AG04450 (cell line): ENCODE measurements around the gene KNOP1. TPM values are rescaled to one million over a fixed set of nuclear protein-coding genes. Genes with fewer than 3 reads are reported as not detected.

Source experiments
- CTCF ChIA-PET: fragments of 300-600, 350-600 bp; formaldehyde crosslinking; extraction: SDS; loops from one replicate; lab custom pipeline; 2022; ENCODE audit warnings: antibody characterized with exemption, inconsistent platforms; lab: Charles Lee
- POLR2A ChIA-PET: fragments of 350-600 bp; formaldehyde crosslinking; extraction: SDS; loops from one replicate; lab custom pipeline; 2021; ENCODE audit warnings: antibody characterized with exemption, inconsistent platforms; lab: Yijun Ruan, JAX
- DNase-seq: peaks from one replicate; pipeline ENCODE4 v3.0.0-alpha.2; 2011; ENCODE audit warnings: low read depth, low spot score
- H3K27ac ChIP-seq: one replicate; pipeline ENCODE4 v1.5.1; 2012; ENCODE audit warnings: low read depth, low read length, control low read depth
- H3K27me3 ChIP-seq: one replicate; pipeline ENCODE4 v1.6.0; 2012; ENCODE audit warnings: low read length; ENCODE audit not compliant: control insufficient read depth, insufficient read depth
- H3K4me3 ChIP-seq: 2 replicates; pipeline ENCODE4 v1.5.1; 2011; ENCODE audit warnings: mild to moderate bottlenecking, low read depth, low read length, control low read depth
- H3K9me3 ChIP-seq: 2 replicates; pipeline ENCODE4 v1.5.1; 2012; ENCODE audit warnings: low read length; ENCODE audit not compliant: control insufficient read depth, insufficient read depth
- polyA plus RNA-seq: library from polyadenylated mRNA; depleted of rRNA; stranded (reverse); fragments of >200 nt; gene quantifications from 2 replicates; pipeline ENCODE4 v1.2.3, GENCODE V29; 2011
- TF ChIP-seq, protein P1 (sequence below): IDR thresholded peaks from 2 replicates; pipeline ENCODE4 v1.5.1; 2011; ENCODE audit warnings: low read depth, low read length, control low read depth, inconsistent platforms

Gene KNOP1
- polyA plus RNA-seq, 1 experiment = 14.9 TPM

DNA sequence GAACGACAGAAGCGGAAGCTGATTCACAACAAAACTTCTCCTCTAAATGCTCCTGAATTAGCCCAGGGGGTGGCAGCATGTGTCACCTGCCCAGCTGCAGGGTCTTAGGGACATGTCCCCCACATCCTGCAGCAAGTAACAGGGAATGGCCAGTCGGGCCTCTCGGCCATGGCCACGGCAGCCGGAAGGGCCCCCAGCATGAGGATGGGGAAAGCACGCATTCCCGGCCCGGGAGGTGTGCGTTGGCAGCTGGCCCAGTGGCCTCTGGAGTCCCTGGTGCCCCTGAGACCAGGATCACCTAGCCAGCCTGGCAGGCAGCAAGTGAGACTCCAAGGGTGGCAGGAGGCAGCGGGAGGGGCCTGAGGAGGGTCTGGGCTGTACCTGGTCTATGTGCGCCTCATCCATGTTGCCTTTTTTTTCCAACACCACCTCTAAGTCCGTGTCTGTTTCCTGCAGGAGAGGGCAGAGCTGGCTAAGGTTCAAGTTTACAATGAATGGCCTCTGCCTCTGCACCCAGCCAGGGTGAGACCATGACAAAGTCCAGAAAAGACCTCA lies 7.0 kb downstream of the KNOP1 start:
- Histone ChIP-seq H3K9me3 (no peaks in the 10 kb centered on the region), H3K27me3 (no peaks in the 10 kb centered on the region), H3K27ac (no peak overlapping the region), H3K4me3 (no peak overlapping the region)
- ChIA-PET POLR2A (no interaction called here), CTCF (no interaction called here)
- TF ChIP-seq, protein P1, sequence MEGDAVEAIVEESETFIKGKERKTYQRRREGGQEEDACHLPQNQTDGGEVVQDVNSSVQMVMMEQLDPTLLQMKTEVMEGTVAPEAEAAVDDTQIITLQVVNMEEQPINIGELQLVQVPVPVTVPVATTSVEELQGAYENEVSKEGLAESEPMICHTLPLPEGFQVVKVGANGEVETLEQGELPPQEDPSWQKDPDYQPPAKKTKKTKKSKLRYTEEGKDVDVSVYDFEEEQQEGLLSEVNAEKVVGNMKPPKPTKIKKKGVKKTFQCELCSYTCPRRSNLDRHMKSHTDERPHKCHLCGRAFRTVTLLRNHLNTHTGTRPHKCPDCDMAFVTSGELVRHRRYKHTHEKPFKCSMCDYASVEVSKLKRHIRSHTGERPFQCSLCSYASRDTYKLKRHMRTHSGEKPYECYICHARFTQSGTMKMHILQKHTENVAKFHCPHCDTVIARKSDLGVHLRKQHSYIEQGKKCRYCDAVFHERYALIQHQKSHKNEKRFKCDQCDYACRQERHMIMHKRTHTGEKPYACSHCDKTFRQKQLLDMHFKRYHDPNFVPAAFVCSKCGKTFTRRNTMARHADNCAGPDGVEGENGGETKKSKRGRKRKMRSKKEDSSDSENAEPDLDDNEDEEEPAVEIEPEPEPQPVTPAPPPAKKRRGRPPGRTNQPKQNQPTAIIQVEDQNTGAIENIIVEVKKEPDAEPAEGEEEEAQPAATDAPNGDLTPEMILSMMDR = no peak
- no peak for DNase-seq

DNA sequence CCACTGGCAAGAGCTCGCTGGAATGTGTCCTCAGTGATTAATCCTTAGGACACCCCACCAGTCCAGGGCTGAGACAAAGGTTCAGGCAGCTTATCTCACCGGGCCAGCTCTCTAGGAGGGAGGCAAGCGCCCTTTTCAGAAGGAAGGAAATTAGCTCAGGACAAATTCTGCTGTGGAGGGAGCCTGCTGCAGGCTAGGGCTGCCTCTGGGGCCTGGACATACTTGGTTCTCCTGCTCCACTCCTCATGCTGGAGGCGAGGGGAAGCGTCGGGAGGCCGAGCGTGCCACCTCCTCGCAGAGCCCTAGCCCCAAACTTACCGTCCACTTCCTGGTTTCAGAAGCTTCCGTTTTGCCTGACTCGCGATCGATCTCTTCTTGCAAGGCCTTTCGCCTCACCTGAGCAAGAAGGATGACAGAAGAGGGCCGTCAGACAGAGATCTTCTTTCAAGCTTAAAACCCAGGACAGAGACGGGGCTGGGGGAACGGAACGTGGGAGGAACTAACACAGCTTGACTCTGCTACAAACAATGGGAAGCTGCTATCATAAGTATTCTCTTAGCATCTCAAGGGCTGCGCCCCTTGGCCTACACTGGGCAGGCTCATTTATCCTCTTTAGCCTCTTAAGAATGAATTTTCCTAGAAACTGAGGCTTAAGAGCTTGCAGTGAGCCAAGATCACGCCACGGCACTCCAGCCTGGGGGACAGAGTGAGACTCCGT lies 7.7 kb downstream of the KNOP1 start:
- DNase-seq = no peak
- POLR2A ChIA-PET = no interaction called here
- H3K27me3 ChIP-seq = no peaks in the 10 kb centered on the region
- H3K4me3 ChIP-seq = no peak overlapping the region
- peaks cover under 1% of the 10 kb centered on the region; the same call in 1 of the 2 replicates for H3K9me3 ChIP-seq
- TF ChIP-seq, protein P1 = no peak
- no peak overlapping the region for H3K27ac ChIP-seq
- CTCF ChIA-PET = no interaction called here

DNA sequence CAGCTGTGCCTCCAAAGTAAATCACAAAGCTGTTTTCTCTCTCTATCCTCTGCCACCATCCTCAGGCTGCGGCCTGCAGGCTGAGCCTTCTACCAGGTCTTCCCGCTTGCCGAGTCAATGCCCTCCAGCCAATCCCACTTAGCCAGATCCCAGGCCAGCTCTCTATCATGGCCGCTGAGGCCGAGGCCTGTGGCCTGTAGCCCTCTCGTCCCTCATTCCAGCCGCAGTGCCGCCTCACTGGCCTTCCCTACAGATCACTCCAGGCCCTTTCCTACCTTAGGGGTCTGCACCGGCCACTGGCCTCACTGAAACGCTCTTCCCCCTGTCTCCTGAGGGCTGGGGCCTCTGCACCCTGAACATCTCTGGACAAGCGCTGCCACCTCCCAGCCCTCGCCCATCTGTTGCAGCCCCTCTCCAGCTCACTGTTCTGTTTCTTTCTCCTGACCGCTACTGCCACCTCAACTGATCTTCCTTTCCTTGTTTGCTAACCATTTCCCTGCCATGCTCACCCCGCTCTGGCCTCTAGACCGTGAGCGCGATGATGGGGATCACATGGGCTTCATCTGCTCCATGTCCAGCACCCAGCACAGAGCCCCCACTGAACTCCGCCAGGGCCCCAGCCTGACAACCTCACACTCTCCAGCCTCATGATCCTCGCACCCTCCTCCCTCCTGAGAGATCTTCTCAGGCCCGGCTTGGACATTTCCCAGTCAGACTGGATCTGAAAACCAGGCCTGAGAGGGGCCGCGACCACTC lies 8.5 kb downstream of the KNOP1 start:
- Histone ChIP-seq H3K9me3 (peaks cover 8% of the 10 kb centered on the region; the same call in 1 of the 2 replicates), H3K27ac (no peak overlapping the region), H3K27me3 (no peaks in the 10 kb centered on the region), H3K4me3 (no peak overlapping the region)
- CTCF ChIA-PET = no interaction called here
- DNase-seq = no peak
- TF ChIP-seq, protein P1 = no peak
- POLR2A ChIA-PET = no interaction called here

DNA sequence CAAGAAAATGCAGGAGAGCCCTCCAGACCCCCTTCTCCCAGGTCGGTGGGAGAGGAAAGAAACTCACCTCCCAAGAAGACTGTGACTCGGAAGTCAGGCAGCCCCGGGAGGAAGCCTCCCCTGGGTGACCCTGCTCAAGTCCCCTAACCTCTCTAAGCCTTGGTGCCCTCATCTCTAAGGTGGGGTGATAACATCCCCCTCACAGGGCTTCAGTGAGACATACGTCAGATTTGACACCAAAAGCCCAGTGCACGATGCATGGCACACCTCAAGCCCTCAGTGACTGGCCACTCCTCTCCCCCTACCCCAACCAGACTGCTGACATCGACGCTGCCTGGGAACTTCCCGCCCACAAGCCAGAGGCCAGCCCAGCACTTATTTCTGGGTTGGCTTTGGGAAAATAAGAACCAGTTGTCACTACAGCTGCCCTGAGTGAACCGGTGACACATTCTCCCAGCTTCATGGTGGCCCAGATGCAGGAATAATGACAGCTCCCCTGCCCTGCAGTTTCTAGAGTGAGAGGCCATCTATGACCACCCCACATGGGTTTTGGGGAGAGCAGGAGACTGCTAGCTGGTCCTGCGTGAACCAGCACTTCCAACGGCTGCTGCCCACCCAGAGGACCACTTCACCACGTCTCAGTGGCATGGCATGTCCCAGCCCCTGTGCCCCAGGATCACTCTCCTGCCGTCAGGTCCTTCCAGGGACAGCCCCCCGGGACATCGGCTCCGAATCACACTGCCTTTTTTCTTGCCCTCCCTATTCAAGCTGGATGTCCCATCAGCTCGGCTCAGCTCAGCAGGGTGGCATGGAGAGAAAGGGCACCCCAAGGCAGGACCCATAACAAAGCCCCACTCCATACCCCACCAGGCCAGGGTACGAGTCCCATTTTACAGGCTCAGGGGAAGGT lies 9.5 kb downstream of the KNOP1 start:
- Histone ChIP-seq H3K9me3 (peaks cover 8% of the 10 kb centered on the region; the same call in 1 of the 2 replicates), H3K27ac (no peak overlapping the region), H3K4me3 (no peak overlapping the region), H3K27me3 (no peaks in the 10 kb centered on the region)
- CTCF ChIA-PET = no interaction called here
- DNase-seq = no peak
- POLR2A ChIA-PET = no interaction called here
- TF ChIP-seq, protein P1 = no peak
